ENCODE measurements around the gene BSND.

- TF ChIP-seq EZH2 (IDR thresholded peaks at IDR 0.05) = no peak
- TF ChIP-seq POLR2AphosphoS5 (IDR thresholded peaks at IDR 0.05; ENCODE audit: borderline replicate concordance, low read depth, low read length) = no peak
Measured at GRCh38 chr1:55060133-55060999, 61.6 kb downstream of the BSND start.
